ENCODE results near the gene ZBTB16. TPM values are rescaled to one million over a fixed set of nuclear protein-coding genes. Genes with fewer than 3 reads are reported as not detected.

ZBTB16 gene
- total RNA-seq, 1 donor = under 0.01 TPM

DNA sequence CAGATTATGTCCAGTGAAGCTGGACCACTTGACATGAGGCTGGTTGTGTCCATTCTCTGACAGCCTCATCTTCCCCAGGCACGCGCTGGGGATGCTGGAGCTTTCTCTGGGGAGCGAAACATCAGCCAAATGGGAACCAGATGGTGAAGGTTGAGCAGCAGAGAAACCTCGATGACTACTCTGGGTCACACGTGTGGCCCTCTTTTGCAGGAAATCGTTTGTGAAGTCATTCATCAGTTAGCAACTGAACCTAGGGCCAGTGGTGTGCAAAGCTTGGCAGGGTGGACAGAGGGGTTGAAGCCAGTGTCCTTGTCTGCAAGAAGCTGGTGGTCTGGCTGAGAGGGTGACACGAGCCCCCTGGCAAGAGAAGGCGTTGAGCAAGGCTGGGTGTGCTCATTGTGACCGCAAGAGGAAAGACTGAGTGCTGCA, 109.8 kb downstream of the ZBTB16 start:
- H3K4me1 ChIP-seq (ENCODE audit: insufficient read depth, low read length) = peaks cover 19% of the 10 kb centered on the region
- no peaks in the 10 kb centered on the region for H3K9me3 ChIP-seq (ENCODE audit: low read depth, low read length)
- no peak overlapping the region for H3K27ac ChIP-seq (ENCODE audit: low read depth, low read length)
- DNase-seq (ENCODE audit: insufficient read length, low spot score, missing footprints) = no peak
- no peaks in the 10 kb centered on the region for H3K79me2 ChIP-seq (ENCODE audit: insufficient read depth, low read length)
- no peak overlapping the region for H3K4me3 ChIP-seq (ENCODE audit: insufficient read depth, low read length)
- TF ChIP-seq, protein P1, sequence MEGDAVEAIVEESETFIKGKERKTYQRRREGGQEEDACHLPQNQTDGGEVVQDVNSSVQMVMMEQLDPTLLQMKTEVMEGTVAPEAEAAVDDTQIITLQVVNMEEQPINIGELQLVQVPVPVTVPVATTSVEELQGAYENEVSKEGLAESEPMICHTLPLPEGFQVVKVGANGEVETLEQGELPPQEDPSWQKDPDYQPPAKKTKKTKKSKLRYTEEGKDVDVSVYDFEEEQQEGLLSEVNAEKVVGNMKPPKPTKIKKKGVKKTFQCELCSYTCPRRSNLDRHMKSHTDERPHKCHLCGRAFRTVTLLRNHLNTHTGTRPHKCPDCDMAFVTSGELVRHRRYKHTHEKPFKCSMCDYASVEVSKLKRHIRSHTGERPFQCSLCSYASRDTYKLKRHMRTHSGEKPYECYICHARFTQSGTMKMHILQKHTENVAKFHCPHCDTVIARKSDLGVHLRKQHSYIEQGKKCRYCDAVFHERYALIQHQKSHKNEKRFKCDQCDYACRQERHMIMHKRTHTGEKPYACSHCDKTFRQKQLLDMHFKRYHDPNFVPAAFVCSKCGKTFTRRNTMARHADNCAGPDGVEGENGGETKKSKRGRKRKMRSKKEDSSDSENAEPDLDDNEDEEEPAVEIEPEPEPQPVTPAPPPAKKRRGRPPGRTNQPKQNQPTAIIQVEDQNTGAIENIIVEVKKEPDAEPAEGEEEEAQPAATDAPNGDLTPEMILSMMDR (IDR thresholded peaks at IDR 0.05; ENCODE audit: extremely low read depth, low read depth, low read length) = no peak
- H3K36me3 ChIP-seq (ENCODE audit: insufficient read depth, low read length) = no peaks in the 10 kb centered on the region
- peaks cover 86% of the 10 kb centered on the region for H3K27me3 ChIP-seq (ENCODE audit: insufficient read depth, low read length)
- no peak overlapping the region for H3K4me2 ChIP-seq (ENCODE audit: insufficient read depth, low read length)
- no peak overlapping the region for H2AFZ ChIP-seq (ENCODE audit: low read length)
- peaks cover 5% of the 10 kb centered on the region for H4K20me1 ChIP-seq (ENCODE audit: insufficient read depth, low read length)

DNA sequence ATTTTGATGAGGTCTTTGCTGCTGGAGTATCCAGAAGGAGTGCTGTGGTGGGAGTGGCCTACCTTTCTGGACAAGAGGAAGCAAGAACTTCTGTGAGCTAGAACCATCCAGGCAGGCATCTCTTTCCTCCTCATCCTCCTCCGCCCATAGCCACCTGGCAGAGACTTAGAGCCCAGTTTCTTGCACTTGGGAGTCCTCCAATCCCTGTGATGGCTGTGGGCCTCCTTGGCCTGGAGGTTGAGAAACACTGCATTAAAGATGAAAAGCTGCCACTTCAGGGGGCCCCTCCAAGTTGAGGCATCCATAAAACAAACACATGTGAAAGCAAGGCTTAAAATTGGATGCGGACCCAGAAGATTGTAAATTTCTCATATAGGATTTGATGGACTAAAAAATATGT, 110.3 kb downstream of the ZBTB16 start:
- H3K4me1 ChIP-seq (ENCODE audit: insufficient read depth, low read length) = peaks cover 19% of the 10 kb centered on the region
- H3K9me3 ChIP-seq (ENCODE audit: low read depth, low read length) = no peaks in the 10 kb centered on the region

DNA sequence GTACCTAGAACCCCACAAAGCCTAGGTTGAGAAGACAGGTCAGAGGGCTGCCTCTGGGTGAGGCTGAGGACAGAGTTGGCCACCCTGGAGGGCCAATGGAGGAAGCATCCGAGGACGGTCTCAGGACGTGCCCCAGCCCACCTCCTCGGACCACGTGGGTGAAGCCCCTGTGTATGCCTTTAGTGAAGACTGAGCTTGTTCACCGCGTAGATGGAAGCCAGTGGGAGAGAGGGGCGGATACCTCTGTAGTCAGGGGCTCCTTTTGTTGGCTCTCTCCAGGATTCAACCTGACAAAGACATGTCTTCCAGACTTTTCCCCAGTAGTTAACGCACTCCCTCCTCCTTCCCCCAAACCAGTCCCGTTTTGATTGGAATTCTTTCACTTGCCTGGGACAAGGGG, 110.7 kb downstream of the ZBTB16 start:
- Histone ChIP-seq H3K79me2 (ENCODE audit: insufficient read depth, low read length) (no peaks in the 10 kb centered on the region), H3K27me3 (ENCODE audit: insufficient read depth, low read length) (peaks cover 86% of the 10 kb centered on the region), H3K27ac (ENCODE audit: low read depth, low read length) (no peak overlapping the region), H3K4me2 (ENCODE audit: insufficient read depth, low read length) (no peak overlapping the region), H3K4me3 (ENCODE audit: insufficient read depth, low read length) (no peak overlapping the region), H3K4me1 (ENCODE audit: insufficient read depth, low read length) (peaks cover 19% of the 10 kb centered on the region), H3K36me3 (ENCODE audit: insufficient read depth, low read length) (no peaks in the 10 kb centered on the region), H2AFZ (ENCODE audit: low read length) (no peak overlapping the region), H4K20me1 (ENCODE audit: insufficient read depth, low read length) (peaks cover 5% of the 10 kb centered on the region), H3K9me3 (ENCODE audit: low read depth, low read length) (no peaks in the 10 kb centered on the region)
- TF ChIP-seq, protein P1 (IDR thresholded peaks at IDR 0.05; ENCODE audit: extremely low read depth, low read depth, low read length) = no peak
- DNase-seq (ENCODE audit: insufficient read length, low spot score, missing footprints) = no peak

More for the DNA sequence above, 110.3 kb downstream of the ZBTB16 start:
- Histone ChIP-seq H3K27ac (ENCODE audit: low read depth, low read length) (no peak overlapping the region), H3K4me2 (ENCODE audit: insufficient read depth, low read length) (no peak overlapping the region), H3K4me3 (ENCODE audit: insufficient read depth, low read length) (no peak overlapping the region), H3K79me2 (ENCODE audit: insufficient read depth, low read length) (no peaks in the 10 kb centered on the region), H3K27me3 (ENCODE audit: insufficient read depth, low read length) (peaks cover 86% of the 10 kb centered on the region), H4K20me1 (ENCODE audit: insufficient read depth, low read length) (peaks cover 5% of the 10 kb centered on the region), H3K36me3 (ENCODE audit: insufficient read depth, low read length) (no peaks in the 10 kb centered on the region), H2AFZ (ENCODE audit: low read length) (no peak overlapping the region)
- TF ChIP-seq, protein P1 (IDR thresholded peaks at IDR 0.05; ENCODE audit: extremely low read depth, low read depth, low read length) = no peak
- no peak for DNase-seq (ENCODE audit: insufficient read length, low spot score, missing footprints)

DNA sequence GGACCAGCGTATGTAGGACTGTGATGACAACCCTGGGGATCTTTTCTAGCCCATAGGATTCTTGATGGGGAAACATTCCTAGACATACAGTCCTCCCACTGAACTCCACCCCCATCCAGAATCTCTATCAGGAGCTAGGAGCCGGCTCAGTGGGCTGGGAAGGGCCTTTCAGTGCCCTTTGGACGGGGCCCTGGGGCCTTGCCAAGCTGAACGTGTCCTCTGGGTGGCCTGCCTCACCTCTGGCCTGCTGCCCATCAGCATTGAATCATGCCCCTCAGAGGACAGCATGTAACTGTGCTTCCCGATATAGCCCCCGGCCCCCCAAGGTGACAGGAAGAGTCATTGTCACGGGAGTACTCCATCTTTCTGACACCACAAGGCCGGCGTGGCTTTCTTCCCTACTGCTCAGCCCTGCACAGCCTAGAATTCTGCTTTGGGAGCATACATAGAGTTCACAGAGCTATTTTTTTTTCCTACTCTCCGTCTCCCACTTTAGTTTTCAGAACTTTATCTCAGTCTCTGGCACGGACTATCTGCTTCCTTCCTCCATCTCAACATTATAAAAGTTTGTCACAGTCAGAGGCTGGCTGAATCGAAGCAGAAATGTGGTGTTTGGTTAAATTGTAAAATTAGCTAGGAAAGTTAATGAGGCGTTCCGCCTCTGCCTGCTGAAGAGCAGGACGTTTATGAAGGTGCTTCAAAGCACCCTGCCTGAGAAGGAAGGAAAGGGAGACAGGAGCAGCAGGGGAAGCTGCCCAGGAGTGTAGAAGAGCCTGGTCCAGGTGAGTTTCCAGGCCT, 111.9 kb downstream of the ZBTB16 start:
- no peaks in the 10 kb centered on the region for H3K79me2 ChIP-seq (ENCODE audit: insufficient read depth, low read length)
- no peaks in the 10 kb centered on the region for H3K9me3 ChIP-seq (ENCODE audit: low read depth, low read length)
- peaks cover 5% of the 10 kb centered on the region for H4K20me1 ChIP-seq (ENCODE audit: insufficient read depth, low read length)
- H3K36me3 ChIP-seq (ENCODE audit: insufficient read depth, low read length) = no peaks in the 10 kb centered on the region
- peaks cover 84% of the 10 kb centered on the region for H3K27me3 ChIP-seq (ENCODE audit: insufficient read depth, low read length)
- no peak overlapping the region for H2AFZ ChIP-seq (ENCODE audit: low read length)
- DNase-seq (ENCODE audit: insufficient read length, low spot score, missing footprints) = no peak
- no peak overlapping the region for H3K4me2 ChIP-seq (ENCODE audit: insufficient read depth, low read length)
- no peak overlapping the region for H3K27ac ChIP-seq (ENCODE audit: low read depth, low read length)
- H3K4me1 ChIP-seq (ENCODE audit: insufficient read depth, low read length) = peaks cover 16% of the 10 kb centered on the region
- no peak overlapping the region for H3K4me3 ChIP-seq (ENCODE audit: insufficient read depth, low read length)
- TF ChIP-seq, protein P1 (IDR thresholded peaks at IDR 0.05; ENCODE audit: extremely low read depth, low read depth, low read length) = no peak
